ENCODE results near the gene PARPBP. TPM values are rescaled to one million over a fixed set of nuclear protein-coding genes. Genes with fewer than 3 reads are reported as not detected.

Gene PARPBP
- total RNA-seq, 1 experiment from 2014 or later, result 14.3 TPM

GRCh38 chr12:102172436-102172835 lies 52.5 kb downstream of the PARPBP start:
- ChIA-PET POLR2A (no interaction called here), CTCF (no interaction called here)
- Histone ChIP-seq H3K36me3 (ENCODE audit: control insufficient read depth, insufficient read depth, low read length) (no peaks in the 10 kb centered on the region), H3K4me3 (ENCODE audit: low read depth in 2 of 2, low read length in 2 of 2) (no peak overlapping the region), H3K27ac (ENCODE audit: low read length) (no peak overlapping the region), H3K9me3 (ENCODE audit: control insufficient read depth, insufficient read depth, low read depth, low read length) (no peaks in the 10 kb centered on the region), H3K4me1 (ENCODE audit: control insufficient read depth, insufficient read depth, low read length) (no peaks in the 10 kb centered on the region), H3K27me3 (ENCODE audit: control insufficient read depth, insufficient read depth, low read length) (no peaks in the 10 kb centered on the region)
- in situ Hi-C loops (cut with HindIII; ENCODE audit: low pct_unique_long_range_greater_than_20kb, low sequenced_read_pairs) (no loop called here), intact Hi-C loops (cut with micrococcal nuclease; ENCODE audit: unreplicated experiment) (no loop called here)
- no peak for ATAC-seq
- no peak for DNase-seq (ENCODE audit: low read depth, low spot score)
- TF ChIP-seq TCF7L2 (IDR thresholded peaks at IDR 0.05; ENCODE audit: low read depth, low read length), result no peak
- TF ChIP-seq SIN3A (IDR thresholded peaks at IDR 0.05; ENCODE audit: borderline replicate concordance, insufficient read depth, low read depth, low read length), result no peak
- TF ChIP-seq POLR2AphosphoS5 (IDR thresholded peaks at IDR 0.05; ENCODE audit: low read depth, low read length), result no peak
- TF ChIP-seq REST (IDR thresholded peaks at IDR 0.05; ENCODE audit: insufficient read depth in 1 of 2, low read depth in 2 of 2, low read length in 1 of 2), result no peak
- TF ChIP-seq, protein P1, sequence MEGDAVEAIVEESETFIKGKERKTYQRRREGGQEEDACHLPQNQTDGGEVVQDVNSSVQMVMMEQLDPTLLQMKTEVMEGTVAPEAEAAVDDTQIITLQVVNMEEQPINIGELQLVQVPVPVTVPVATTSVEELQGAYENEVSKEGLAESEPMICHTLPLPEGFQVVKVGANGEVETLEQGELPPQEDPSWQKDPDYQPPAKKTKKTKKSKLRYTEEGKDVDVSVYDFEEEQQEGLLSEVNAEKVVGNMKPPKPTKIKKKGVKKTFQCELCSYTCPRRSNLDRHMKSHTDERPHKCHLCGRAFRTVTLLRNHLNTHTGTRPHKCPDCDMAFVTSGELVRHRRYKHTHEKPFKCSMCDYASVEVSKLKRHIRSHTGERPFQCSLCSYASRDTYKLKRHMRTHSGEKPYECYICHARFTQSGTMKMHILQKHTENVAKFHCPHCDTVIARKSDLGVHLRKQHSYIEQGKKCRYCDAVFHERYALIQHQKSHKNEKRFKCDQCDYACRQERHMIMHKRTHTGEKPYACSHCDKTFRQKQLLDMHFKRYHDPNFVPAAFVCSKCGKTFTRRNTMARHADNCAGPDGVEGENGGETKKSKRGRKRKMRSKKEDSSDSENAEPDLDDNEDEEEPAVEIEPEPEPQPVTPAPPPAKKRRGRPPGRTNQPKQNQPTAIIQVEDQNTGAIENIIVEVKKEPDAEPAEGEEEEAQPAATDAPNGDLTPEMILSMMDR (IDR thresholded peaks at IDR 0.05), result no peak
- BruUV-seq (replicated peaks), result no TSS peak

DNA sequence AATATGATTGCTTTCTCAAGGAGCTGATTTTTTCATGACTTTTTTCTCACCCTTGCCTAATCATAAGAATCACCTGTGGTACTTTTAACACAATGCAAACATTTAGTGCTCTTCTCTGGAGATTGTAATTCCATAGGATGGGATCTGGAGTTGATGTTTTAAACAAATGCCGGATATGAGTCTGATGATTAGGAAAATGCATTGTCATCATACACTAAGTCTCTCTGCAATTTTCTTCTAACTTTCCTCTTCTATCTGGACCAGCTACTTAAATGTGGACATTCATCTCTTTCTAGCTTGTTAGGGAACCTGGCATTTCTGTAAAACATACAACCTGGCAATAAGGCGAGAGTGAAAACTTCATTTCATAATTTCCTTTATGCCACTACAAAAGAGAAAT lies 54.1 kb downstream of the PARPBP start:
- intact Hi-C loops (cut with micrococcal nuclease; ENCODE audit: unreplicated experiment) (no loop called here), in situ Hi-C loops (cut with HindIII; ENCODE audit: low pct_unique_long_range_greater_than_20kb, low sequenced_read_pairs) (no loop called here)
- ATAC-seq (no peak), DNase-seq (ENCODE audit: low read depth, low spot score) (no peak)
- Histone ChIP-seq H3K4me3 (ENCODE audit: low read depth in 2 of 2, low read length in 2 of 2) (no peak overlapping the region), H3K27ac (ENCODE audit: low read length) (no peak overlapping the region), H3K9me3 (ENCODE audit: control insufficient read depth, insufficient read depth, low read depth, low read length) (no peaks in the 10 kb centered on the region), H3K27me3 (ENCODE audit: control insufficient read depth, insufficient read depth, low read length) (no peaks in the 10 kb centered on the region), H3K4me1 (ENCODE audit: control insufficient read depth, insufficient read depth, low read length) (no peaks in the 10 kb centered on the region), H3K36me3 (ENCODE audit: control insufficient read depth, insufficient read depth, low read length) (no peaks in the 10 kb centered on the region)
- TF ChIP-seq TCF7L2 (IDR thresholded peaks at IDR 0.05; ENCODE audit: low read depth, low read length) (no peak), REST (IDR thresholded peaks at IDR 0.05; ENCODE audit: insufficient read depth in 1 of 2, low read depth in 2 of 2, low read length in 1 of 2) (no peak), SIN3A (IDR thresholded peaks at IDR 0.05; ENCODE audit: borderline replicate concordance, insufficient read depth, low read depth, low read length) (no peak), POLR2AphosphoS5 (IDR thresholded peaks at IDR 0.05; ENCODE audit: low read depth, low read length) (no peak)
- TF ChIP-seq, protein P1 (IDR thresholded peaks at IDR 0.05), result no peak
- POLR2A ChIA-PET, result no interaction called here
- CTCF ChIA-PET, result no interaction called here
- no TSS peak for BruUV-seq (replicated peaks)

Data from Panc1 (cell line).